Endothelial cell (in vitro differentiated cells): ENCODE measurements around the gene GNL3. TPM values are rescaled to one million over a fixed set of nuclear protein-coding genes. Genes with fewer than 3 reads are reported as not detected.
A peak's percentile ranks its signal among the peaks of the same experiment; 100 is the strongest.

Experiments
- DNase-seq: peaks from one replicate; pipeline ENCODE4 v3.0.0; 2021; ENCODE audit warnings: low spot score
- H3K27ac Mint-ChIP-seq: one replicate; pipeline ENCODE4 v1.8.0; 2021; ENCODE audit warnings: mixed read lengths, inconsistent platforms; ENCODE audit not compliant: unreplicated experiment
- H3K27me3 Mint-ChIP-seq: one replicate; pipeline ENCODE4 v1.8.0; 2021; ENCODE audit warnings: mild to moderate bottlenecking, moderate library complexity, mixed read lengths, inconsistent platforms; ENCODE audit not compliant: unreplicated experiment
- H3K36me3 Mint-ChIP-seq: one replicate; pipeline ENCODE4 v1.8.0; 2021; ENCODE audit warnings: mild to moderate bottlenecking, low read depth, mixed read lengths, inconsistent platforms; ENCODE audit not compliant: unreplicated experiment
- H3K4me1 Mint-ChIP-seq: one replicate; pipeline ENCODE4 v1.8.0; 2021; ENCODE audit warnings: mild to moderate bottlenecking, mixed read lengths, inconsistent platforms; ENCODE audit not compliant: unreplicated experiment
- H3K4me3 Mint-ChIP-seq: one replicate; pipeline ENCODE4 v1.8.0; 2021; ENCODE audit warnings: mild to moderate bottlenecking, mixed read lengths, inconsistent platforms; ENCODE audit not compliant: unreplicated experiment
- H3K9me3 Mint-ChIP-seq: one replicate; pipeline ENCODE4 v1.8.0; 2021; ENCODE audit warnings: mixed read lengths, inconsistent platforms; ENCODE audit not compliant: unreplicated experiment
- total RNA-seq: library from RNA; stranded (reverse); fragmentation: NEBNext Ultra II Directional; extraction: Animal tissue kit (Norgen Biotek cat#: 25700); gene quantifications from one replicate; pipeline ENCODE4 v1.2.1, GENCODE V29; 2021; ENCODE audit not compliant: unreplicated experiment
- TF ChIP-seq, protein P1 (sequence below): fragments of 200-600 bp; sonication (generic); IDR thresholded peaks from one replicate; pipeline ENCODE4 v1.5.0; 2021; ENCODE audit warnings: antibody characterized with exemption; ENCODE audit not compliant: unreplicated experiment

Gene GNL3
- total RNA-seq, 1 donor from 2014 or later = 50.0 TPM

- Mint-ChIP-seq H3K36me3 (peaks cover 9% of the 10 kb centered on the region), H3K4me3 (no peak overlapping the region), H3K4me1 (peaks cover 4% of the 10 kb centered on the region), H3K27me3 (no peaks in the 10 kb centered on the region), H3K9me3 (no peaks in the 10 kb centered on the region), H3K27ac (no peak overlapping the region)
- TF ChIP-seq, protein P1, sequence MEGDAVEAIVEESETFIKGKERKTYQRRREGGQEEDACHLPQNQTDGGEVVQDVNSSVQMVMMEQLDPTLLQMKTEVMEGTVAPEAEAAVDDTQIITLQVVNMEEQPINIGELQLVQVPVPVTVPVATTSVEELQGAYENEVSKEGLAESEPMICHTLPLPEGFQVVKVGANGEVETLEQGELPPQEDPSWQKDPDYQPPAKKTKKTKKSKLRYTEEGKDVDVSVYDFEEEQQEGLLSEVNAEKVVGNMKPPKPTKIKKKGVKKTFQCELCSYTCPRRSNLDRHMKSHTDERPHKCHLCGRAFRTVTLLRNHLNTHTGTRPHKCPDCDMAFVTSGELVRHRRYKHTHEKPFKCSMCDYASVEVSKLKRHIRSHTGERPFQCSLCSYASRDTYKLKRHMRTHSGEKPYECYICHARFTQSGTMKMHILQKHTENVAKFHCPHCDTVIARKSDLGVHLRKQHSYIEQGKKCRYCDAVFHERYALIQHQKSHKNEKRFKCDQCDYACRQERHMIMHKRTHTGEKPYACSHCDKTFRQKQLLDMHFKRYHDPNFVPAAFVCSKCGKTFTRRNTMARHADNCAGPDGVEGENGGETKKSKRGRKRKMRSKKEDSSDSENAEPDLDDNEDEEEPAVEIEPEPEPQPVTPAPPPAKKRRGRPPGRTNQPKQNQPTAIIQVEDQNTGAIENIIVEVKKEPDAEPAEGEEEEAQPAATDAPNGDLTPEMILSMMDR = no peak
- no peak for DNase-seq
Measured at GRCh38 chr3:52715714-52716305, 30.0 kb downstream of the GNL3 start.

- Mint-ChIP-seq H3K4me3 (no peak overlapping the region), H3K27me3 (peaks cover 2% of the 10 kb centered on the region), H3K27ac (no peak overlapping the region), H3K4me1 (peaks cover 6% of the 10 kb centered on the region), H3K36me3 (peaks cover 13% of the 10 kb centered on the region), H3K9me3 (no peaks in the 10 kb centered on the region)
- TF ChIP-seq, protein P1 = no peak
- no peak for DNase-seq
Measured at GRCh38 chr3:52719618-52720017, 33.8 kb downstream of the GNL3 start.

DNA sequence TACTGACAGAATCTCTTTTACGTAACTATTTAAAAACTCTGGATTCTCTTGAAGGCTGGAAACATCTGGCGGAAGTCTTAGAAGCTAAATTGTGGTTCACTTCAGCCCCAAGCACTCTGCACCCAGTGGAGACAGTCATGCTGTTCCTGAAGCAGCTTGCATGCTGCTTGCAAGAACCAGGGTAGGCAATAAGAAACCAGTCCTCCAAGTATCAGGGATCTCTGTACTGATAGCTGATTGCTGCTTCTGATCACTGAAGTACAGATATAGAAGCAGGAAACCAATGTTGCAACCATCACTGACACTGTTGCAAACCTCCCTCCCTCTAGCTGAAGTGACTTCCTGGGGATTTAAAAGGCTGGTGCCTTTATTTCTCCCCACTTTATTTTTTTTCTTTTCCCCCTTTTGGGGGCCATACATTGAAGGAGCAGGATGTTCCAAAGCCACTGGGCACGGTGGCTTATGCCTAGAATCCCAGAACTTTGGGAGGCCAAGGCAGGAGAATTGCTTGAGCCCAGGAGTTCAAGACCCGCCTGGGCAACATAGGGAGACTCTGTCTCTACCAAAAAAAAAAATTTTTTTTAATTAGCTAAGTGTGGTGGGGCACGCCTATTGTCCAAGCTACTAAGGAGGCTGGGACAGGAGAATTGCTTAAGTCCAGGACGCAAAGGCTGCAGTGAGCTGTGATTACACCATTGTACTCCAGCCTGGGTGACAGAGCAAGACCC, 35.3 kb downstream of the GNL3 start:
- Mint-ChIP-seq H3K4me3 (no peak overlapping the region), H3K27me3 (peaks cover 2% of the 10 kb centered on the region), H3K9me3 (no peaks in the 10 kb centered on the region), H3K36me3 (peaks cover 18% of the 10 kb centered on the region), H3K4me1 (peaks cover 4% of the 10 kb centered on the region), H3K27ac (peak overlapping the region; percentile 2)
- DNase-seq = no peak
- TF ChIP-seq, protein P1 = no peak

DNA sequence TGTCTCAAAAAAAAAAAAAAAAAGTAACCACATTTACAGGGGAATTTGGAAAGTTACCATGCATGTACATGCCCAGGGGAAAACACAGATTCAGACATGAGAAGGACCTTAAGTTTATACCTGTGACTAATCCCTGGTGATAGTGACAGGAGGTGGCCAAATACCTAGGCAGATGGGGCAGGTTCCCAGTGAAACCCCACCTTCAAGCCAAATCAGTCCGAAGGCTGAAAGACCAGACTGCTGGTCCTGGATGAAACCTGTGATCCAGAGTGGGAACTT, 35.8 kb downstream of the GNL3 start:
- no peaks in the 10 kb centered on the region for H3K9me3 Mint-ChIP-seq
- peaks cover 2% of the 10 kb centered on the region for H3K27me3 Mint-ChIP-seq
- TF ChIP-seq, protein P1 = no peak
- no peak overlapping the region for H3K4me3 Mint-ChIP-seq
- no peak for DNase-seq
- peaks cover 4% of the 10 kb centered on the region for H3K4me1 Mint-ChIP-seq
- peaks cover 14% of the 10 kb centered on the region for H3K36me3 Mint-ChIP-seq
- H3K27ac Mint-ChIP-seq = no peak overlapping the region

GRCh38 chr3:52722491-52722890, 36.7 kb downstream of the GNL3 start:
- H3K4me3 Mint-ChIP-seq = no peak overlapping the region

More at GRCh38 chr3:52722491-52722890, 36.7 kb downstream of the GNL3 start:
- Mint-ChIP-seq H3K27ac (no peak overlapping the region), H3K4me1 (peaks cover 4% of the 10 kb centered on the region), H3K36me3 (peaks cover 16% of the 10 kb centered on the region), H3K9me3 (no peaks in the 10 kb centered on the region), H3K27me3 (peaks cover 2% of the 10 kb centered on the region)
- TF ChIP-seq, protein P1 = no peak
- no peak for DNase-seq
